GM12873 (cell line): ENCODE data around the gene EED.

ENCODE experiments used
- TF ChIP-seq, protein P1 (sequence below): IDR thresholded peaks from 2 replicates; pipeline ENCODE4 v1.5.1; 2012; ENCODE audit warnings: low read depth, mild to moderate bottlenecking, moderate library complexity, low read length, control low read depth; ENCODE audit not compliant: insufficient read depth; ENCODE audit errors: missing control alignments

The EED gene

GRCh38 chr11:86246293-86246675, 1.7 kb downstream of the EED start:
- TF ChIP-seq, protein P1, sequence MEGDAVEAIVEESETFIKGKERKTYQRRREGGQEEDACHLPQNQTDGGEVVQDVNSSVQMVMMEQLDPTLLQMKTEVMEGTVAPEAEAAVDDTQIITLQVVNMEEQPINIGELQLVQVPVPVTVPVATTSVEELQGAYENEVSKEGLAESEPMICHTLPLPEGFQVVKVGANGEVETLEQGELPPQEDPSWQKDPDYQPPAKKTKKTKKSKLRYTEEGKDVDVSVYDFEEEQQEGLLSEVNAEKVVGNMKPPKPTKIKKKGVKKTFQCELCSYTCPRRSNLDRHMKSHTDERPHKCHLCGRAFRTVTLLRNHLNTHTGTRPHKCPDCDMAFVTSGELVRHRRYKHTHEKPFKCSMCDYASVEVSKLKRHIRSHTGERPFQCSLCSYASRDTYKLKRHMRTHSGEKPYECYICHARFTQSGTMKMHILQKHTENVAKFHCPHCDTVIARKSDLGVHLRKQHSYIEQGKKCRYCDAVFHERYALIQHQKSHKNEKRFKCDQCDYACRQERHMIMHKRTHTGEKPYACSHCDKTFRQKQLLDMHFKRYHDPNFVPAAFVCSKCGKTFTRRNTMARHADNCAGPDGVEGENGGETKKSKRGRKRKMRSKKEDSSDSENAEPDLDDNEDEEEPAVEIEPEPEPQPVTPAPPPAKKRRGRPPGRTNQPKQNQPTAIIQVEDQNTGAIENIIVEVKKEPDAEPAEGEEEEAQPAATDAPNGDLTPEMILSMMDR = no peak

GRCh38 chr11:86247608-86248007, 3.1 kb downstream of the EED start:
- TF ChIP-seq, protein P1 = no peak

- TF ChIP-seq, protein P1 = no peak
Observed at GRCh38 chr11:86248609-86249008, 4.1 kb downstream of the EED start.

DNA sequence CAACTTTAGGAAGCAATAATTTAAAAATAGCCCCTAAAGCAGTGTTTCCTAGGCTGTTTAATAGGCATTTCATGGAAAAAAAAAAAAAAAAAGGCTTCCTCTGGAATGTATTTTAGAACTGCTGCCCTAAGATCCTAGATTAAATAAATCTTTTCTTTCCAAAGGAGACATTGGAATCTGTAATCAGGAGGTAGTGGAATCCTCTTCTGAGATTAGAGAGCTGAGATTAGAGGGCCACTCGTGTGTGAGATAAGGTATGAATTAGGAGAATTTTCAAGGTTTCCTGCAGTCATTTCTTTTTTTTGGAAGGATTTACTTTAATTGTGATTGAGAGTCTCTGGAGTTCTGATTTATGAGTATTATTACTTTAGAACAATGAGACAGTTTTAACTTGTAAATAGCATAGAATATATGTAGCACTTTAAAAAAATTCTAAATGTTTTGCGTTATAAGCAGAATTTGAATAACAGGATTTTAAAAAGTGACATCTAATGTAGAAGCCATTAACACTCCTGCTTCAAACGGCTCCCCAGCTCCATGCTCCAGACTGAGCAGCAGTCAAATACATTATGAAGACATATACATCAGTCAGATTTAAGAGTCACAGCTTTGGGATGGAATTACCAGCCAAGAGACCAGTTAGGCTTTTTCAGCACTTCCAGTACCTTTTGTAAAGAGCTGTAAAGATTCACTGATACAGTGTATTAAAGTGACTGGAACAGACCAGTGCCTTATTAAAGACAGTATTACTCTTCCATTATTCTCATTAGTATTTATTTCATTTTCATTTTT, 5.0 kb downstream of the EED start:
- TF ChIP-seq, protein P1 = no peak

GRCh38 chr11:86251345-86251744, 6.8 kb downstream of the EED start:
- TF ChIP-seq, protein P1 = no peak

DNA sequence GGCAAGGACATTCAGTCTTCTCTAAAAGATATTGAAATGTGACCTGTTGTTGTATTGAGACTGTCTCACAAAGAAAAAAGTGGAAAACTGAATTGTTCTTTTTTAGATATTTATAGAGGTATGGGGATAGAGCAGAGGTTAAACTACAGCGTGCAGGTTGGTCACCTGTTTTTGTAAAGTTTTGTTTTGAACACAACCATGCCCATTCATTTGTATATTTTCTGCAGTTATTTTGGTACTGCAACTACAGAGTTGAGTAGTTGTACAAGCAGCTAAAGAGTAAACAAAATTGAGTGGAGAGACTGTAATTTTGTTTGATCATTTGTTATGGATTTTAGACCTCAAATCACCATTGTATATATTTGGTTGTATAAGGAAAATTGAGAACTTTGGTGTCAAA, 11.3 kb downstream of the EED start:
- TF ChIP-seq, protein P1 = no peak

- TF ChIP-seq, protein P1 = no peak
Observed at GRCh38 chr11:86256608-86257007, 12.1 kb downstream of the EED start.
